GM18507 (cell line): ENCODE measurements around the gene CSNK1E.
A peak's percentile ranks its signal among the peaks of the same experiment; 100 is the strongest.

Experiments used
- DNase-seq: peaks from one replicate; pipeline ENCODE4 v3.0.0; 2011; ENCODE audit warnings: low read depth; ENCODE audit not compliant: insufficient read length; ENCODE audit errors: extremely low spot score
- FAIRE-seq: peaks from 2 replicates; lab custom pipeline; 2011; peaks lifted over from hg19 to GRCh38; lab: Jason Lieb, UNC

CSNK1E gene

DNA sequence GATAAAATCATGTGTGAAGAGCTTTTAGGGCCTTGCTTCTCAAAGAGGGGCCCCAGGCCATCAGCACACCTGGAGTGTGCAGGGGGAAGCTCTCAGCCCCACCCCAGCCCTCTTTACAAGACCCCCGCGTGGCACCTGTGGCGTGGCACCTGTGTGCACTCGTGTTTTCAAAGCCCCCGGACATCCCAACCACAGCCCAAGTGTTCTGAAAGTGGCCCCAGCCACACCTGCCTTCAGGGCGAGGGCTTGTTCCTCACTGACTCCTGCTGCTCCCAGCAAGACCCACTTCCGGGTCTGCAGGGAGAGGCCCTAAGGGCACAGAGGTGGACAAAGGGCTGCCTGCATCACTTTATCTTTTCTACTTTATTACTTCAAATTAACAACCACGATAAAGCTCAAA lies 26.9 kb downstream of the CSNK1E start:
- FAIRE-seq = no peak
- DNase-seq = no peak

DNA sequence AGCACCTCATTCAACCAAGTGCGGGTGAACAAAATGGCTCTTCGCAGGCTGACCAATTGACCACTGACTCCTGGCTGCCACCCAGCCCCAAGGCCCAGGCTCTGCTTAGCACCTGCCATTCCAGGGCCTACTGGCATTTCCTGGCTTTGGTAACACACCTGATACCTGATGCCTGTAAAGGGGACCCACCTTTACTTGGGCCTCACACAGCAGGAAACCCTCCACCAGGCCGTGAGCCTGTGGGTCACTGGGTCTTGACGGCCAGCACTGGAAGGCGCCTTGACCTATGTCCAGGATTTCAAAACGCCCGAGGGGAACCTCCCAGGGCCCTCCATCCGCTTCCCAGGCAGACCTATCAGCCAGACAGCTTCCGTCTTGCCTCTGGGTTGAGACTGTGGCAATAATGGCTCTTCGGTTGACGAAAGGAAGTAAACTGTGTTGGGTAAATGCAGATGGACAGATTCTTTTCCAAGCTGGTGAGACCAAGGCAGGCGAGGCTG lies 27.6 kb downstream of the CSNK1E start:
- DNase-seq (no peak), FAIRE-seq (no peak)

DNA sequence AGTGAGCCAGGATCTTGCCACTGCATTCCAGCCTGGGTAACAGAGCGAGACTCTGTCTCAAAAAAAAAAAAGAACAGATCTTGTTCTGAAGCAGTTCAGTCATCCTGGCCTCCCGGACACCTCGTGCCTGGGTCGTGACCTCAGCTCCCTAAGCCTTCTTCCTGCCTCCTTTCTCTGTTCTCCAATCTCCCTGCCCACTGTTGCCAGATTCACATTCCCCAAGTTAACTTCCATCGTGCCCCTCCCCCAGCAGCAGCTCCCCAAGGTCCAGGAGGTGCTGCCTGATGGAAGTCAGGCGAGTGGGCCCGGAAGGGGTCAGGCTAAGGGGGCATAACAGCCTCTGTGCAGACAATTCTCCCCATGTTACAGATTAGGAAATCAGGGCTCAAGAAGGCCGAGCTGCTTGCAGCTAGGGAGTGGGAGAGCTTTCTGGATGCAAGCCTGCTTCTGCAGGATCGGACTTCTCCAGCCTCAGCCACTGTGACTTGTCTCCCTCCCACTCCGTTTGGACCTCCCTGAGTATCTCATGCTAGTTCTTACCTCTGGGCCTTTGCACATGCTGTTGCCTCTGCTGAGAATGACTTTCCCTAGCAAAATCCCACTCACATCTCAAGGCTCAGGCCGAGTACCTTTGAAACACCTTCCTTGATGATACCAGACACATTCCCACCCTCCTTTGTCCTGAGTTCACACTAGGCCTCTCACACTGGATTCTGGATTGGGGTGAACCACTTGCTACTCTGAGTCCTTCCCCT lies 30.1 kb downstream of the CSNK1E start:
- no peak for FAIRE-seq
- no peak for DNase-seq

- no peak for DNase-seq
- no peak for FAIRE-seq
Measured at GRCh38 chr22:38285018-38285417, 32.2 kb downstream of the CSNK1E start.

DNA sequence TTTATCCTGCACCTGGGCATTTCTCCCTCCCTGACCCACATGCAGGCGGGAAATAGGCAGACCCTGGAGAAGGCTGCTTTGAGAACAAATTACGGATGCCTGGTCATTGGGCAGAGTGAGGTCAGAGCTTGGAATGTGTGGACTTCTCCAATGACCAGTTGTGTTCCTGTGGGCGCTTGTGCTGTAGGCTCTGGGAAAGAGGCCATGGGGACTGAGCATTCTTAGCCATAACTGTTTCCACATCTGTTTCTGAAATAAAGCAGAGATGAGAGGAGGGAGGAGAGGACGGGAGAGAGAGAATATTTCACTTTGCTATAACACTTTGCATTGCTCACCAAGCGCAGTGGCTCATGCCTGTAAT lies 33.2 kb downstream of the CSNK1E start:
- FAIRE-seq (no peak), DNase-seq (no peak)

DNA sequence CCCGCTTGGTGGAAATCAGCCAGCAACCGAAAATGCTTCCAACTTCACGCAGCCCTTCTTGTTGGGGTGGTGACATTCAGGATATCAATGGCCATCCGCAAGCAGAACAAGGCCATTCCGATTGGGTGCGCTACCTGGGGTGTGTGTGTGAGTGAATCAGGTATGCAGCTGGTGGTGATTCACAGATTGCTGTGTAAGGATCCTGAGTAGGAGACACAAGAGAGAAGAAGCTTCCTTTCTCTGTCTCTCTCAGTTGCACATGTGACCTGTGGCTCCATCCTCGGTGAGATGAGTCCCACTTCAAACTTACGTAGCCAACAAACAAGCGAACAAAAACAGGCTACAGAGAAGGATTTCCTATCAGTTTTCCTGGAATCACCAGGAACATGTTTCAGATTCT lies 34.8 kb downstream of the CSNK1E start:
- no peak for DNase-seq
- FAIRE-seq = no peak

GRCh38 chr22:38276166-38276565 lies 41.1 kb downstream of the CSNK1E start:
- DNase-seq (no peak), FAIRE-seq (peak; percentile 42)

GRCh38 chr22:38273135-38273826 lies 44.0 kb downstream of the CSNK1E start:
- FAIRE-seq (no peak), DNase-seq (no peak)

GRCh38 chr22:38272373-38273134 lies 44.7 kb downstream of the CSNK1E start, which contains the start of gene TMEM184B:
TMEM184B (minus strand) TSS chr22:38273010; CDS start chr22:38247961, 25,049 bp downstream.
- FAIRE-seq = peak; percentile 66

DNA sequence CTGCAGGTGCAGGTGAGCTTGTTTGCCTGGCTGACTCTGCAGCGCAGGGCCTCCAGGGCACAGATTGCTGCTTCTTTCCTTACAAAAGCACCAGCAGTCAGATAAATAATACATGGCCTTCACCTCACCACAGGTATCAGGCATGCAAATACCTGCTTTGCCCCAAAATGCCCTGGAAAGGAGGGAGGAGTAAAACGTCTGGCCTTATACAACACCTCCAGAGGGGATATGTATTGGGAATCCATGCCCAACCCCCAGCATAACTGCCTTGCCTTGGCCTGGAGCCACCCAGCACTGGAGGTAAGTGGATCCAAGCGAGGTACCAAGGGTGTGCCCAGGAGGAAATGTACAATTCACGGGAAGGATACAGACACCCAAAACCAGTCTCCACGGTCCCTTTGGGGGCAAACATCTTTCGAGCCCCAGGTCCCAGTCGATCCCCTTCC lies 45.3 kb downstream of the CSNK1E start:
- DNase-seq (no peak), FAIRE-seq (peak; percentile 5)

More at GRCh38 chr22:38272373-38273134, 44.7 kb downstream of the CSNK1E start, which contains the start of gene TMEM184B:
- DNase-seq = peak; percentile 87

- no peak for FAIRE-seq
- DNase-seq = no peak
Measured at GRCh38 chr22:38271101-38271500, 46.1 kb downstream of the CSNK1E start.

- DNase-seq (no peak), FAIRE-seq (no peak)
Measured at GRCh38 chr22:38270091-38270992, 46.9 kb downstream of the CSNK1E start.

GRCh38 chr22:38269466-38269865 lies 47.8 kb downstream of the CSNK1E start:
- no peak for DNase-seq
- no peak for FAIRE-seq

DNA sequence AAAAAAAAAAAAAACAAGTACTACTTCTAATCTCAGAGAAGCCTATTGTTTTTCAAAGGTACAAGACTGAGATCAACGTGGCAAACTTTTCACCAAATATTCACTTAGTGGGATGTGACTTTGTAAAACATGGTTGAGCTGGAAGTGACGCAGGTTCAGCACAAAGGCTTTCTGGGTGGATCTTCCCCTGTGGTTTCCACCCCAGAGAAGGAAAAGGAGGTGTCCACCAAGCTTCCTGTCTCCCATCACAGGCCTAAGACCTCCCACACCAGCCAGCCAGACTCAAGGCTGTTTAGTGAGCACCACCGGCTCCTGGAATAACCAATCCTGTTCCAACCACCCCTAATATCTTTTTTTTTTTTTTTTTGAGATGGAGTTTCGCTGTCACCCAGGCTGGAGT lies 50.1 kb downstream of the CSNK1E start:
- FAIRE-seq = peak; percentile 56
- DNase-seq = no peak

DNA sequence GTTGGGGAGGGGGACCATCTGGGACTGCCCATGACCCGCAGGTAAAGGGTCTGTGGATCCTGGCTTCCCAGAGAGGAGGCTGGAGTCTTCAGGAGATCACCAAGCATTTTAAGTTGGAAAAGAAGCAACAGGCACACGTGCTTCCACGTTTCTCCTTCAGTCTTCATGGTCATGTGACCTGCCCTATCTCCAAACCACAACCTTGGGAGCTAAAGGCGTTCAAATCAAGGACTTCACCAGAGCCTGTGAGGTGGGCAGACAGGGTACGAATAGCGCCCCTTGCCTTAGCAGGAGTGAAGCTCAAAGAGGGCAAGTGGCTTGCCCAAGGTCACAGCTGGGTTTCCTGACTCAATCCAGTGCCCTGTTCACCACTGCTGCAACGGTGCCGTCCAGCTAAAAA lies 51.1 kb downstream of the CSNK1E start:
- FAIRE-seq = no peak
- DNase-seq = no peak

GRCh38 chr22:38264322-38264843 lies 52.9 kb downstream of the CSNK1E start:
- no peak for FAIRE-seq
- no peak for DNase-seq

GRCh38 chr22:38262051-38262795 lies 55.0 kb downstream of the CSNK1E start:
- DNase-seq = peak; percentile 44
- peak; percentile 83 for FAIRE-seq
